Uterus (tissue), 2 donors: Measurements from ENCODE around the gene HDAC2.

Source experiments
- CTCF ChIP-seq, 4 experiments: fragments of 200-600 bp in 2 of 4; fragments of 450-650 bp in 2 of 4; sonication (generic) in 2 of 4; IDR thresholded peaks; one replicate each; pipeline ENCODE4 v1.5.1; 2016 to 2019; ENCODE audit warnings: antibody characterized with exemption in 4 of 4, mild to moderate bottlenecking in 2 of 4, moderate library complexity in 1 of 4
- POLR2A ChIP-seq, 2 donors: fragments of 450-650 bp; IDR thresholded peaks; one replicate each; pipeline ENCODE4 v1.6.1; 2016; ENCODE audit warnings: antibody characterized with exemption in 2 of 2, mild to moderate bottlenecking in 1 of 2, moderate library complexity in 1 of 2

- TF ChIP-seq CTCF (IDR thresholded peaks at IDR 0.05): no peak
- no peak for TF ChIP-seq POLR2A (IDR thresholded peaks at IDR 0.05)
Observed at GRCh38 chr6:113903666-113904330, 67.2 kb downstream of the HDAC2 start.
